HCT116 (cell line): ENCODE measurements around the gene TMEM204. TPM values are rescaled to one million over a fixed set of nuclear protein-coding genes. Genes with fewer than 3 reads are reported as not detected.
A peak's percentile ranks its signal among the peaks of the same experiment; 100 is the strongest.

ENCODE experiments used
- ATAC-seq: fragments of 200-7000 bp; cut with Tn5 transposase; 2 replicates; pipeline ENCODE4 v1.9.1; 2020; ENCODE audit warnings: mild to moderate bottlenecking, moderate library complexity
- BruUV-seq: library from RNA; stranded (reverse); fragments of 400-500 nt; replicated peaks from 2 replicates; lab custom pipeline; 2021; lab: Mats Ljungman, UMichigan
- CTCF ChIA-PET: fragments of 300-600 bp; sonication (Branson Sonifier 250); formaldehyde crosslinking; loops from one replicate; lab custom pipeline; 2021; ENCODE audit warnings: antibody characterized with exemption; lab: Charles Lee
- POLR2A ChIA-PET: fragments of 300-600, 350-600 bp; sonication (Branson Sonifier 250); formaldehyde crosslinking; loops from one replicate; lab custom pipeline; 2021; ENCODE audit warnings: antibody characterized with exemption; lab: Charles Lee
- RAD21 ChIA-PET, 2 experiments: fragments of 300-600 bp; sonication (Branson Sonifier 250); formaldehyde crosslinking; loops; one replicate each; lab custom pipeline; 2023; ENCODE audit warnings: low total read pairs in 2 of 2; ENCODE audit not compliant: uncharacterized antibody in 2 of 2, unreplicated experiment in 2 of 2, low non-redundant PET in 1 of 2; lab: Charles Lee
- DNase-seq: peaks from one replicate; pipeline ENCODE4 v3.0.0-alpha.2; 2010; ENCODE audit warnings: low read depth, low spot score
- H2AFZ ChIP-seq: fragments of 200-600 bp; shearing (Covaris generic), sonication (generic); 2 replicates; pipeline ENCODE4 v1.6.1; 2017; ENCODE audit warnings: low read depth, mixed run types, mixed read lengths, antibody characterized with exemption, low read length; ENCODE audit not compliant: poor library complexity, severe bottlenecking
- H3K27ac ChIP-seq: 2 replicates; pipeline ENCODE4 v1.5.1; 2012; ENCODE audit warnings: low read depth, low read length
- H3K27me3 ChIP-seq: fragments of 200-600 bp; sonication (generic); 2 replicates; pipeline ENCODE4 v1.6.1; 2016; ENCODE audit warnings: mixed run types, low read length, mixed read lengths; ENCODE audit not compliant: insufficient read depth
- H3K36me3 ChIP-seq, 2 experiments: fragments of 200-500 bp in 1 of 2; fragments of 200-600 bp in 1 of 2; sonication (Bioruptor generic) in 1 of 2; sonication (generic) in 1 of 2; 2 replicates each; pipeline versions ENCODE4 v1.5.1 to v1.6.1; 2014 to 2016; ENCODE audit warnings: low read length in 2 of 2, inconsistent platforms in 1 of 2, mixed read lengths in 1 of 2, mixed run types in 1 of 2; ENCODE audit not compliant: insufficient read depth in 2 of 2, control insufficient read depth in 1 of 2
- H3K4me1 ChIP-seq, 2 experiments: fragments of 200-600 bp in 1 of 2; sonication (generic) in 1 of 2; 2 replicates each; pipeline versions ENCODE4 v1.5.1 to v1.6.1; 2012 to 2017; ENCODE audit warnings: low read length in 2 of 2, inconsistent platforms in 1 of 2, mild to moderate bottlenecking in 1 of 2, mixed read lengths in 1 of 2, mixed run types in 1 of 2, moderate library complexity in 1 of 2; ENCODE audit not compliant: insufficient read depth in 2 of 2, control insufficient read depth in 1 of 2
- H3K4me2 ChIP-seq: fragments of 200-600 bp; sonication (generic); 2 replicates; pipeline ENCODE4 v1.6.1; 2017; ENCODE audit warnings: mixed run types, low read length, mixed read lengths
- H3K4me3 ChIP-seq, 2 experiments: fragments of 200-600 bp in 1 of 2; sonication (generic) in 1 of 2; replicated peaks in 1 of 2; 2 replicates each; pipeline ENCODE4 v1.5.1; 2011 to 2016; ENCODE audit warnings: low read length in 2 of 2, control low read depth in 1 of 2, low read depth in 1 of 2, mild to moderate bottlenecking in 1 of 2, mixed read lengths in 1 of 2, mixed run types in 1 of 2
- H3K79me2 ChIP-seq: fragments of 200-600 bp; sonication (generic); 2 replicates; pipeline ENCODE4 v1.6.1; 2017; ENCODE audit warnings: mild to moderate bottlenecking, mixed run types, low read length, moderate library complexity, mixed read lengths; ENCODE audit not compliant: insufficient read depth
- H3K9ac ChIP-seq: fragments of 200-600 bp; sonication (generic); 2 replicates; pipeline ENCODE4 v1.6.1; 2016; ENCODE audit warnings: low read length, mixed read lengths
- H3K9me2 ChIP-seq: fragments of 200-600 bp; sonication (generic), shearing (Covaris generic); 2 replicates; pipeline ENCODE4 v1.6.1; 2017; ENCODE audit warnings: mixed run types, mild to moderate bottlenecking, moderate library complexity; ENCODE audit not compliant: insufficient read depth
- H3K9me3 ChIP-seq, 2 experiments: fragments of 200-500 bp in 1 of 2; fragments of 200-600 bp in 1 of 2; sonication (Bioruptor generic) in 1 of 2; sonication (generic) in 1 of 2; 2 replicates each; pipeline ENCODE4 v1.6.1; 2014 to 2017; ENCODE audit warnings: low read length in 2 of 2, mixed read lengths in 2 of 2, inconsistent platforms in 1 of 2, low read depth in 1 of 2, mild to moderate bottlenecking in 1 of 2, mixed run types in 1 of 2, moderate library complexity in 1 of 2; ENCODE audit not compliant: control insufficient read depth in 1 of 2, insufficient read depth in 1 of 2
- H4K20me1 ChIP-seq: fragments of 200-600 bp; sonication (generic), shearing (Covaris generic); 2 replicates; pipeline ENCODE4 v1.6.1; 2017; ENCODE audit warnings: mixed run types, mild to moderate bottlenecking, moderate library complexity; ENCODE audit not compliant: insufficient read depth
- CBX3 ChIP-seq: IDR thresholded peaks from 2 replicates; pipeline ENCODE4 v1.6.1; 2012; ENCODE audit warnings: low read depth
- CEBPB ChIP-seq: IDR thresholded peaks from 2 replicates; pipeline ENCODE4 v1.6.1; 2012; ENCODE audit warnings: low read depth
- ELF1 ChIP-seq: IDR thresholded peaks from 2 replicates; pipeline ENCODE4 v1.6.1; 2012; ENCODE audit warnings: low read depth, borderline replicate concordance
- EZH2 ChIP-seq: fragments of 200-600 bp; sonication (generic); IDR thresholded peaks from 2 replicates; pipeline ENCODE4 v1.6.1; 2017; ENCODE audit warnings: antibody characterized with exemption, mixed run types
- EZH2phosphoT487 ChIP-seq: fragments of 200-600 bp; IDR thresholded peaks from 2 replicates; pipeline ENCODE4 v1.6.1; 2018; ENCODE audit warnings: antibody characterized with exemption, borderline replicate concordance
- FOSL1 ChIP-seq: IDR thresholded peaks from 2 replicates; pipeline ENCODE4 v1.6.1; 2012; ENCODE audit warnings: low read depth
- JUND ChIP-seq: IDR thresholded peaks from 2 replicates; pipeline ENCODE4 v1.6.1; 2012
- POLR2AphosphoS5 ChIP-seq: IDR thresholded peaks from 2 replicates; pipeline ENCODE4 v1.6.1; 2011; ENCODE audit warnings: mild to moderate bottlenecking, low read depth, low read length, moderate library complexity
- SIN3A ChIP-seq: IDR thresholded peaks from 2 replicates; pipeline ENCODE4 v1.6.1; 2012; ENCODE audit warnings: low read depth
- SP1 ChIP-seq: IDR thresholded peaks from 2 replicates; pipeline ENCODE4 v1.6.1; 2012; ENCODE audit warnings: low read depth
- SRF ChIP-seq: IDR thresholded peaks from 2 replicates; pipeline ENCODE4 v1.6.1; 2012; ENCODE audit warnings: low read depth
- TCF7L2 ChIP-seq: IDR thresholded peaks from 2 replicates; pipeline ENCODE4 v1.7.0; 2011; ENCODE audit warnings: borderline replicate concordance, inconsistent platforms; ENCODE audit not compliant: insufficient read depth, insufficient read length; ENCODE audit errors: extremely low read depth
- ZFX ChIP-seq: fragments of 450-650 bp; IDR thresholded peaks from 2 replicates; pipeline ENCODE4 v1.6.1; 2017
- intact Hi-C: fragments of 100-400 bp; cut with micrococcal nuclease; formaldehyde crosslinking; loops from 2 replicates; pipeline ENCODE4 v1.10.0; 2022
- total RNA-seq: library from RNA; stranded (reverse); gene quantifications from one replicate; pipeline ENCODE4 v1.2.1, GENCODE V29; 2021; ENCODE audit not compliant: unreplicated experiment
- TF ChIP-seq, protein P1 (sequence below): IDR thresholded peaks from 2 replicates; pipeline ENCODE4 v1.6.1; 2012
- TF ChIP-seq, protein P2 (sequence below): IDR thresholded peaks from 2 replicates; pipeline ENCODE4 v1.6.1; 2011; ENCODE audit warnings: mild to moderate bottlenecking, low read length, moderate library complexity; ENCODE audit not compliant: insufficient replicate concordance; ENCODE audit errors: extremely low read depth
- TF ChIP-seq, protein P3 (sequence below), 3 experiments: fragments of 200-600 bp in 1 of 3; sonication (generic) in 1 of 3; IDR thresholded peaks in 2 of 3; conservative IDR thresholded peaks in 1 of 3; 2 replicates each; pipeline ENCODE4 v1.5.1; 2012 to 2017; ENCODE audit warnings: low read depth in 2 of 3, low read length in 2 of 3, antibody characterized with exemption in 1 of 3, borderline replicate concordance in 1 of 3, control low read depth in 1 of 3, mild to moderate bottlenecking in 1 of 3, mixed read lengths in 1 of 3, mixed run types in 1 of 3, moderate library complexity in 1 of 3; ENCODE audit not compliant: insufficient read depth in 1 of 3
- TF ChIP-seq, protein P4 (sequence below): IDR thresholded peaks from 2 replicates; pipeline ENCODE4 v1.6.1; 2012

The TMEM204 gene
- total RNA-seq, 1 experiment from 2014 or later, result 0.22 TPM

DNA sequence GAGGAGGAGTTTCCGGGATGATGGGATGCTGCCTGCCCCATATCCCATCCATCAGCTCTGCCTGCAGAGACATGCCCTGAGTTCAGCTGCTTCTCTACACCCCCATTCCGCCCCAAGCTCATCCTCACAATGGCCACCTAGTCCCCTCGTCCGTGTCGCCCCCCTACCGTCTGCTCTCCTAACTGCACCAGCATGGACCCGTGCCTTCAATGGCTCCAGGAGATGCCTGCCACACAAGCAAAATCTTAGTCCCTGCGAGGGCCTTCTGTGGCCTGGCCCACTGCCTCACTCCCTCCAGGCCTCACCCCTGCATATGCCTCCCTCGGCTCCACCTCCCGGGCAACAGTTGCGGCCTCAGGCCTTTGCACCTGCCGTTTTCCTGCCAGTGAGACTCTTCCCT lies 42.1 kb upstream of the TMEM204 start (continued):
- no peak for TF ChIP-seq FOSL1

DNA sequence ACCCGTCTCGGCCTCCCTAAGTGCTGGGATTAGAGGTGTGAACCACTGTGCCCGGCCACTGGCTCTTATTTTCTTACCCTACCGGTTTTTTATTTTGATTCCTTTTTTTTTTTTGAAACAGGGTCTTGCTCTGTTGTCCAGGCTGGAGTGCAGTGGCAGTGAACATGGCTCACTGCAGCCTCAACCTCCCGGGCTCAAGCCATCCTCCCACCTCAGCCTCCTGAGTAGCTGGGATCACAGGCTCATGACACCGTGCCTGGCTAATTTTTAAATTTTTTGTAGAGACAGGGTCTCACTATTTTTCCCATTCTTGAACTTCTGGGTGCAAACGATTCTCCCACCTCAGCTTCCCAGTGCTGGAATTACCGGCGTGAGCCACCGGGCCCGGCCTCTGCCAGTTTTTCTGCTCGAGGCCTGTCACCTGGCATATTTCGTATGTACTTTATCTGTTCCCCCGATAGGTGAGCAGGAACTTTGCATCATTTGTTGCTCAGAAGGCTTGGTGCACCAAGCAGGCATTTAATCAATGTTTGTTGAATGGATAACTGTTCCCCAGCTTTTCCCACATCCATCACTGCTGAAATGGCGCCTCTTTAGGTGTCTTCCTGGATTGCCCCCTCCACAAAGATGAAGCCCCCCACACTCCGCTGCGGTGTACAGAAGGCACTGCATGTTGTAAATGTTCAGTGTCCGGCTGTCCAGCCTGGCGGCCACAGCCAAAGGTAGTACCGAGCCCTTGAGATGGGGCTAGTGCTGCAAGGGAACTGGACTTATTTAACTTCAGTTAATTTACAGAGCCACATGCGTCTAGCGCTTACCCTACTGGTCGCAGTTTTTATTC lies 41.2 kb upstream of the TMEM204 start:
- peaks cover 10 to 17% of the 10 kb centered on the region in 2 experiments for H3K4me1 ChIP-seq
- ATAC-seq (no peak), DNase-seq (no peak)
- RAD21 ChIA-PET, result no interaction called here
- peak overlapping the region; percentile 45 for H3K27ac ChIP-seq
- peak overlapping the region; percentile 90 for H2AFZ ChIP-seq
- H3K79me2 ChIP-seq, result peaks cover 38% of the 10 kb centered on the region
- no peaks in the 10 kb centered on the region for H4K20me1 ChIP-seq
- peak overlapping the region; percentile 96 for H3K9ac ChIP-seq
- H3K9me2 ChIP-seq, result no peaks in the 10 kb centered on the region
- CTCF ChIA-PET, result no interaction called here
- H3K4me2 ChIP-seq, result peak overlapping the region; percentile 95
- TSS peak; percentile 96 for BruUV-seq
- no peaks in the 10 kb centered on the region for H3K27me3 ChIP-seq
- H3K4me3 ChIP-seq, result peak overlapping the region; percentile 35 to 91
- intact Hi-C loops, result no loop called here
- peaks cover 0 to 19% of the 10 kb centered on the region in 2 experiments; a peak in 3 of 4 replicates for H3K36me3 ChIP-seq
- POLR2A ChIA-PET, result no interaction called here
- no peaks in the 10 kb centered on the region for H3K9me3 ChIP-seq
- no peak for TF ChIP-seq ELF1
- no peak for TF ChIP-seq FOSL1
- TF ChIP-seq CBX3, result no peak
- TF ChIP-seq EZH2phosphoT487, result no peak
- TF ChIP-seq, protein P1, sequence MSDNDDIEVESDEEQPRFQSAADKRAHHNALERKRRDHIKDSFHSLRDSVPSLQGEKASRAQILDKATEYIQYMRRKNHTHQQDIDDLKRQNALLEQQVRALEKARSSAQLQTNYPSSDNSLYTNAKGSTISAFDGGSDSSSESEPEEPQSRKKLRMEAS, result no peak
- no peak for TF ChIP-seq CEBPB
- TF ChIP-seq SP1, result no peak
- no peak for TF ChIP-seq EZH2
- TF ChIP-seq SIN3A, result no peak; the same call in 1 of the 2 replicates
- TF ChIP-seq, protein P2, sequence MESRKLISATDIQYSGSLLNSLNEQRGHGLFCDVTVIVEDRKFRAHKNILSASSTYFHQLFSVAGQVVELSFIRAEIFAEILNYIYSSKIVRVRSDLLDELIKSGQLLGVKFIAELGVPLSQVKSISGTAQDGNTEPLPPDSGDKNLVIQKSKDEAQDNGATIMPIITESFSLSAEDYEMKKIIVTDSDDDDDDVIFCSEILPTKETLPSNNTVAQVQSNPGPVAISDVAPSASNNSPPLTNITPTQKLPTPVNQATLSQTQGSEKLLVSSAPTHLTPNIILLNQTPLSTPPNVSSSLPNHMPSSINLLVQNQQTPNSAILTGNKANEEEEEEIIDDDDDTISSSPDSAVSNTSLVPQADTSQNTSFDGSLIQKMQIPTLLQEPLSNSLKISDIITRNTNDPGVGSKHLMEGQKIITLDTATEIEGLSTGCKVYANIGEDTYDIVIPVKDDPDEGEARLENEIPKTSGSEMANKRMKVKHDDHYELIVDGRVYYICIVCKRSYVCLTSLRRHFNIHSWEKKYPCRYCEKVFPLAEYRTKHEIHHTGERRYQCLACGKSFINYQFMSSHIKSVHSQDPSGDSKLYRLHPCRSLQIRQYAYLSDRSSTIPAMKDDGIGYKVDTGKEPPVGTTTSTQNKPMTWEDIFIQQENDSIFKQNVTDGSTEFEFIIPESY, result no peak
- TF ChIP-seq JUND, result no peak
- TF ChIP-seq, protein P3, sequence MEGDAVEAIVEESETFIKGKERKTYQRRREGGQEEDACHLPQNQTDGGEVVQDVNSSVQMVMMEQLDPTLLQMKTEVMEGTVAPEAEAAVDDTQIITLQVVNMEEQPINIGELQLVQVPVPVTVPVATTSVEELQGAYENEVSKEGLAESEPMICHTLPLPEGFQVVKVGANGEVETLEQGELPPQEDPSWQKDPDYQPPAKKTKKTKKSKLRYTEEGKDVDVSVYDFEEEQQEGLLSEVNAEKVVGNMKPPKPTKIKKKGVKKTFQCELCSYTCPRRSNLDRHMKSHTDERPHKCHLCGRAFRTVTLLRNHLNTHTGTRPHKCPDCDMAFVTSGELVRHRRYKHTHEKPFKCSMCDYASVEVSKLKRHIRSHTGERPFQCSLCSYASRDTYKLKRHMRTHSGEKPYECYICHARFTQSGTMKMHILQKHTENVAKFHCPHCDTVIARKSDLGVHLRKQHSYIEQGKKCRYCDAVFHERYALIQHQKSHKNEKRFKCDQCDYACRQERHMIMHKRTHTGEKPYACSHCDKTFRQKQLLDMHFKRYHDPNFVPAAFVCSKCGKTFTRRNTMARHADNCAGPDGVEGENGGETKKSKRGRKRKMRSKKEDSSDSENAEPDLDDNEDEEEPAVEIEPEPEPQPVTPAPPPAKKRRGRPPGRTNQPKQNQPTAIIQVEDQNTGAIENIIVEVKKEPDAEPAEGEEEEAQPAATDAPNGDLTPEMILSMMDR (IDR thresholded peaks at IDR 0.05 in 2 of 3, conservative IDR thresholded peaks at IDR 0.05 in 1 of 3; ENCODE audit: borderline replicate concordance in 1 of 3, insufficient read depth in 1 of 3, low read depth in 2 of 3, low read length in 2 of 3), result no peak
- no peak for TF ChIP-seq POLR2AphosphoS5
- TF ChIP-seq, protein P4, sequence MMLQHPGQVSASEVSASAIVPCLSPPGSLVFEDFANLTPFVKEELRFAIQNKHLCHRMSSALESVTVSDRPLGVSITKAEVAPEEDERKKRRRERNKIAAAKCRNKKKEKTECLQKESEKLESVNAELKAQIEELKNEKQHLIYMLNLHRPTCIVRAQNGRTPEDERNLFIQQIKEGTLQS, result no peak
- no peak for TF ChIP-seq TCF7L2
- no peak for TF ChIP-seq SRF
- TF ChIP-seq ZFX, result no peak
